ENCODE data around the gene IGF2BP1. TPM values are rescaled to one million over a fixed set of nuclear protein-coding genes. Genes with fewer than 3 reads are reported as not detected.

Gene IGF2BP1
- total RNA-seq, 2 donors from 2014 or later, result not detected

- H3K27me3 ChIP-seq, result peaks cover 8 to 17% of the 10 kb centered on the region in 2 donors
Measured at GRCh38 chr17:49018116-49018612, 21.0 kb downstream of the IGF2BP1 start.

DNA sequence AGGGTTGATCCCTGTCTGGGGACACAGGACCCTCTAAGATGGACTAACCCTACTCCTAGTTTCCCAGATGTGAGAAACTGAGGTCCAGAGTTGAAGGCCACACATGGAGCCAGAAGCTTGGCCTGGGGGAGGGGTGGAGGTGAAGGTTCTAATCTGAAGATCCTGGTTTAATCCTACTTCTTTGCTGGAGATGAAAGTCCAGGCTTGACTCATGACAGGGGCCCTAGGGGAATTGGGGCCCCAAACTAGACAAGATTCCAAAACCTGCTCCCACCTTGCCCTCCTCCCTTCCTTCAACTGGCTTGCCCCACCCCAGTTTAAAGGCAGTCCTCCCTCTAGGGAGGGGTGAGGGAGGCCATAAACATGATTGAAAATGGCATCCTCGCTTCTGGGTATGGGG, 21.6 kb downstream of the IGF2BP1 start:
- Histone ChIP-seq H3K27me3 (peaks cover 2 to 11% of the 10 kb centered on the region in 2 donors), H3K27ac (no peak overlapping the region), H3K4me1 (peaks cover 0 to 9% of the 10 kb centered on the region in 2 donors), H3K36me3 (no peaks in the 10 kb centered on the region), H3K4me3 (no peak overlapping the region), H3K9me3 (no peaks in the 10 kb centered on the region)
- TF ChIP-seq, protein P1, sequence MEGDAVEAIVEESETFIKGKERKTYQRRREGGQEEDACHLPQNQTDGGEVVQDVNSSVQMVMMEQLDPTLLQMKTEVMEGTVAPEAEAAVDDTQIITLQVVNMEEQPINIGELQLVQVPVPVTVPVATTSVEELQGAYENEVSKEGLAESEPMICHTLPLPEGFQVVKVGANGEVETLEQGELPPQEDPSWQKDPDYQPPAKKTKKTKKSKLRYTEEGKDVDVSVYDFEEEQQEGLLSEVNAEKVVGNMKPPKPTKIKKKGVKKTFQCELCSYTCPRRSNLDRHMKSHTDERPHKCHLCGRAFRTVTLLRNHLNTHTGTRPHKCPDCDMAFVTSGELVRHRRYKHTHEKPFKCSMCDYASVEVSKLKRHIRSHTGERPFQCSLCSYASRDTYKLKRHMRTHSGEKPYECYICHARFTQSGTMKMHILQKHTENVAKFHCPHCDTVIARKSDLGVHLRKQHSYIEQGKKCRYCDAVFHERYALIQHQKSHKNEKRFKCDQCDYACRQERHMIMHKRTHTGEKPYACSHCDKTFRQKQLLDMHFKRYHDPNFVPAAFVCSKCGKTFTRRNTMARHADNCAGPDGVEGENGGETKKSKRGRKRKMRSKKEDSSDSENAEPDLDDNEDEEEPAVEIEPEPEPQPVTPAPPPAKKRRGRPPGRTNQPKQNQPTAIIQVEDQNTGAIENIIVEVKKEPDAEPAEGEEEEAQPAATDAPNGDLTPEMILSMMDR (IDR thresholded peaks at IDR 0.05), result no peak
- DNase-seq (ENCODE audit: low spot score), result no peak

More at GRCh38 chr17:49018116-49018612, 21.0 kb downstream of the IGF2BP1 start:
- TF ChIP-seq, protein P1 (IDR thresholded peaks at IDR 0.05), result no peak
- peaks cover 0 to 14% of the 10 kb centered on the region in 2 donors for H3K4me1 ChIP-seq
- H3K9me3 ChIP-seq, result no peaks in the 10 kb centered on the region
- no peak overlapping the region for H3K27ac ChIP-seq
- no peaks in the 10 kb centered on the region for H3K36me3 ChIP-seq
- DNase-seq (ENCODE audit: low spot score), result no peak
- no peak overlapping the region for H3K4me3 ChIP-seq

DNA sequence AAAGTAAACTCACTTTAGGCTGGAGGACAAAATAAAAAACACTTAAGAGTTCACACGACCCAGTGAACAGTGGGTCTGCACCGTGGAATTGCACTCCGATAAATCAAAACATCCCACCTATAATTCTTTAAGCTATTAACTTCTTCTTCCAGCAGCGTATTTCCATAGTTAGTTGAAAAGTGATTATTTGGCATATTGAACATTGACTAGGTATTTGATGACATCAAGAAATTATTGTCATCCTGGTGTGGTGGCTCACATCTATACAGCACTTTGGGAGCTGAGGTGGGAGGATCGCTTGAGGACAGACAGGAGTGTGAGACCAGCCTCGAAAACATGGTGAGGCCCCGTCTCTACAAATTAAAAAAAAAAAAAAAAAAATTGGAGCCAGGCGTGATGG, 23.4 kb downstream of the IGF2BP1 start:
- TF ChIP-seq, protein P1 (IDR thresholded peaks at IDR 0.05), result no peak
- peaks cover 0 to 6% of the 10 kb centered on the region in 2 donors for H3K27me3 ChIP-seq
- no peak overlapping the region for H3K4me3 ChIP-seq
- no peaks in the 10 kb centered on the region for H3K9me3 ChIP-seq
- no peaks in the 10 kb centered on the region for H3K36me3 ChIP-seq
- no peak for DNase-seq (ENCODE audit: low spot score)
- H3K4me1 ChIP-seq, result peaks cover 0 to 8% of the 10 kb centered on the region in 2 donors
- H3K27ac ChIP-seq, result no peak overlapping the region

DNA sequence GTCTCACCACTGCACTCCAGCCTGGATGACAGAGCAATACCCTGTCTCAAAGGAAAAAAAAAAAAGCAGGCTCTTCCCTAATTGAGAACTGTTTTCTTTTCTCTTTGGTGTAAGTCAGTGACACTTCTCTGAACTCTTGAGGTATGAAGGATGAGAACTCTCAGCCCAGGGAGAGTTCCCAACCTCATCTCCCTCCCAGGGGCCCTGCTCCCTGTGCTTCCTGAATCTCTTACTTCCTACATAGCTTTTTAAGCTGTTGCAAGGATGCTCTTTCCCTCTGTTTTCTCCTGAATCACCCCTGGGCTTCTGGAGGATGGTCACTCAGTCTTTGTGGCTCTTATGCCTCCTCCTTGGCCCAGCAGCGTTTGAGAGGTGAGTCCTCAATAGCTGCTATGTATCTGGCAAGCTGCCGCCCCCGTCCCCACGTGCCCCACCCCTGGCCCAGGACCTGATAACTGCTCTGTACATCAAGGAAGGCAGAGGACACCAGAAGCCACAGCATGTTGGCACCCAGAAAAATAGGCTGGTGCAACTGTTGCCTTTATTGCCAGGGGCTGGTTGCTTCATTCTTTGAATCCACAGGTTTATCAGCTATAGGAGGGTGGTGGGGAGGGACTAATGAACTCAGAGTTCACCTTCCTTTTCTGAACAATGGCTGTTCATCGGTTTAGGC, 24.0 kb downstream of the IGF2BP1 start:
- no peaks in the 10 kb centered on the region for H3K27me3 ChIP-seq
- no peaks in the 10 kb centered on the region for H3K9me3 ChIP-seq
- no peak overlapping the region for H3K27ac ChIP-seq
- H3K4me1 ChIP-seq, result peaks cover 0 to 7% of the 10 kb centered on the region in 2 donors
- DNase-seq (ENCODE audit: low spot score), result no peak
- no peaks in the 10 kb centered on the region for H3K36me3 ChIP-seq
- TF ChIP-seq, protein P1 (IDR thresholded peaks at IDR 0.05), result no peak
- H3K4me3 ChIP-seq, result no peak overlapping the region

GRCh38 chr17:49021768-49022103, 24.6 kb downstream of the IGF2BP1 start:
- Histone ChIP-seq H3K36me3 (no peaks in the 10 kb centered on the region), H3K27ac (no peak overlapping the region), H3K9me3 (no peaks in the 10 kb centered on the region), H3K4me1 (peaks cover 0 to 2% of the 10 kb centered on the region in 2 donors), H3K27me3 (no peaks in the 10 kb centered on the region), H3K4me3 (no peak overlapping the region)
- TF ChIP-seq, protein P1 (IDR thresholded peaks at IDR 0.05), result no peak
- DNase-seq (ENCODE audit: low spot score), result no peak
